ENCODE results near the gene GLB1L2.

GRCh38 chr11:134370526-134371435, 39.0 kb downstream of the GLB1L2 start:
- no peak for TF ChIP-seq POLR2AphosphoS5 (IDR thresholded peaks at IDR 0.05)
- TF ChIP-seq POLR2A (IDR thresholded peaks at IDR 0.05), result no peak

Data from upper lobe of left lung (tissue), 4 donors.